HCT116 (cell line): ENCODE measurements around the gene MRTFB. TPM values are rescaled to one million over a fixed set of nuclear protein-coding genes. Genes with fewer than 3 reads are reported as not detected.

Experiments
- ATAC-seq: fragments of 200-7000 bp; cut with Tn5 transposase; 2 replicates; pipeline ENCODE4 v1.9.1; 2020; ENCODE audit warnings: mild to moderate bottlenecking, moderate library complexity
- BruUV-seq: library from RNA; stranded (reverse); fragments of 400-500 nt; replicated peaks from 2 replicates; lab custom pipeline; 2021; lab: Mats Ljungman, UMichigan
- CTCF ChIA-PET: fragments of 300-600 bp; sonication (Branson Sonifier 250); formaldehyde crosslinking; loops from one replicate; lab custom pipeline; 2021; ENCODE audit warnings: antibody characterized with exemption; lab: Charles Lee
- POLR2A ChIA-PET: fragments of 300-600, 350-600 bp; sonication (Branson Sonifier 250); formaldehyde crosslinking; loops from one replicate; lab custom pipeline; 2021; ENCODE audit warnings: antibody characterized with exemption; lab: Charles Lee
- RAD21 ChIA-PET, 2 experiments: fragments of 300-600 bp; sonication (Branson Sonifier 250); formaldehyde crosslinking; loops; one replicate each; lab custom pipeline; 2023; ENCODE audit warnings: low total read pairs in 2 of 2; ENCODE audit not compliant: uncharacterized antibody in 2 of 2, unreplicated experiment in 2 of 2, low non-redundant PET in 1 of 2; lab: Charles Lee
- DNase-seq: peaks from one replicate; pipeline ENCODE4 v3.0.0-alpha.2; 2010; ENCODE audit warnings: low read depth, low spot score
- H2AFZ ChIP-seq: fragments of 200-600 bp; shearing (Covaris generic), sonication (generic); 2 replicates; pipeline ENCODE4 v1.6.1; 2017; ENCODE audit warnings: low read depth, mixed run types, mixed read lengths, antibody characterized with exemption, low read length; ENCODE audit not compliant: poor library complexity, severe bottlenecking
- H3K27ac ChIP-seq: 2 replicates; pipeline ENCODE4 v1.5.1; 2012; ENCODE audit warnings: low read depth, low read length
- H3K27me3 ChIP-seq: fragments of 200-600 bp; sonication (generic); 2 replicates; pipeline ENCODE4 v1.6.1; 2016; ENCODE audit warnings: mixed run types, low read length, mixed read lengths; ENCODE audit not compliant: insufficient read depth
- H3K36me3 ChIP-seq, 2 experiments: fragments of 200-500 bp in 1 of 2; fragments of 200-600 bp in 1 of 2; sonication (Bioruptor generic) in 1 of 2; sonication (generic) in 1 of 2; 2 replicates each; pipeline versions ENCODE4 v1.5.1 to v1.6.1; 2014 to 2016; ENCODE audit warnings: low read length in 2 of 2, inconsistent platforms in 1 of 2, mixed read lengths in 1 of 2, mixed run types in 1 of 2; ENCODE audit not compliant: insufficient read depth in 2 of 2, control insufficient read depth in 1 of 2
- H3K4me1 ChIP-seq, 2 experiments: fragments of 200-600 bp in 1 of 2; sonication (generic) in 1 of 2; 2 replicates each; pipeline versions ENCODE4 v1.5.1 to v1.6.1; 2012 to 2017; ENCODE audit warnings: low read length in 2 of 2, inconsistent platforms in 1 of 2, mild to moderate bottlenecking in 1 of 2, mixed read lengths in 1 of 2, mixed run types in 1 of 2, moderate library complexity in 1 of 2; ENCODE audit not compliant: insufficient read depth in 2 of 2, control insufficient read depth in 1 of 2
- H3K4me2 ChIP-seq: fragments of 200-600 bp; sonication (generic); 2 replicates; pipeline ENCODE4 v1.6.1; 2017; ENCODE audit warnings: mixed run types, low read length, mixed read lengths
- H3K4me3 ChIP-seq, 2 experiments: fragments of 200-600 bp in 1 of 2; sonication (generic) in 1 of 2; replicated peaks in 1 of 2; 2 replicates each; pipeline ENCODE4 v1.5.1; 2011 to 2016; ENCODE audit warnings: low read length in 2 of 2, control low read depth in 1 of 2, low read depth in 1 of 2, mild to moderate bottlenecking in 1 of 2, mixed read lengths in 1 of 2, mixed run types in 1 of 2
- H3K79me2 ChIP-seq: fragments of 200-600 bp; sonication (generic); 2 replicates; pipeline ENCODE4 v1.6.1; 2017; ENCODE audit warnings: mild to moderate bottlenecking, mixed run types, low read length, moderate library complexity, mixed read lengths; ENCODE audit not compliant: insufficient read depth
- H3K9ac ChIP-seq: fragments of 200-600 bp; sonication (generic); 2 replicates; pipeline ENCODE4 v1.6.1; 2016; ENCODE audit warnings: low read length, mixed read lengths
- H3K9me2 ChIP-seq: fragments of 200-600 bp; sonication (generic), shearing (Covaris generic); 2 replicates; pipeline ENCODE4 v1.6.1; 2017; ENCODE audit warnings: mixed run types, mild to moderate bottlenecking, moderate library complexity; ENCODE audit not compliant: insufficient read depth
- H3K9me3 ChIP-seq, 2 experiments: fragments of 200-500 bp in 1 of 2; fragments of 200-600 bp in 1 of 2; sonication (Bioruptor generic) in 1 of 2; sonication (generic) in 1 of 2; 2 replicates each; pipeline ENCODE4 v1.6.1; 2014 to 2017; ENCODE audit warnings: low read length in 2 of 2, mixed read lengths in 2 of 2, inconsistent platforms in 1 of 2, low read depth in 1 of 2, mild to moderate bottlenecking in 1 of 2, mixed run types in 1 of 2, moderate library complexity in 1 of 2; ENCODE audit not compliant: control insufficient read depth in 1 of 2, insufficient read depth in 1 of 2
- H4K20me1 ChIP-seq: fragments of 200-600 bp; sonication (generic), shearing (Covaris generic); 2 replicates; pipeline ENCODE4 v1.6.1; 2017; ENCODE audit warnings: mixed run types, mild to moderate bottlenecking, moderate library complexity; ENCODE audit not compliant: insufficient read depth
- ELF1 ChIP-seq: IDR thresholded peaks from 2 replicates; pipeline ENCODE4 v1.6.1; 2012; ENCODE audit warnings: low read depth, borderline replicate concordance
- JUND ChIP-seq: IDR thresholded peaks from 2 replicates; pipeline ENCODE4 v1.6.1; 2012
- POLR2A ChIP-seq: IDR thresholded peaks from 2 replicates; pipeline ENCODE4 v1.7.0; 2011; ENCODE audit warnings: borderline replicate concordance; ENCODE audit not compliant: insufficient read depth, insufficient read length; ENCODE audit errors: extremely low read depth
- TCF7L2 ChIP-seq: IDR thresholded peaks from 2 replicates; pipeline ENCODE4 v1.7.0; 2011; ENCODE audit warnings: borderline replicate concordance, inconsistent platforms; ENCODE audit not compliant: insufficient read depth, insufficient read length; ENCODE audit errors: extremely low read depth
- ZFX ChIP-seq: fragments of 450-650 bp; IDR thresholded peaks from 2 replicates; pipeline ENCODE4 v1.6.1; 2017
- intact Hi-C: fragments of 100-400 bp; cut with micrococcal nuclease; formaldehyde crosslinking; loops from 2 replicates; pipeline ENCODE4 v1.10.0; 2022
- total RNA-seq: library from RNA; stranded (reverse); gene quantifications from one replicate; pipeline ENCODE4 v1.2.1, GENCODE V29; 2021; ENCODE audit not compliant: unreplicated experiment
- TF ChIP-seq, protein P1 (sequence below): IDR thresholded peaks from 2 replicates; pipeline ENCODE4 v1.6.1; 2012; ENCODE audit warnings: low read depth

The MRTFB gene
- total RNA-seq, 1 experiment from 2014 or later, result 39.0 TPM

DNA sequence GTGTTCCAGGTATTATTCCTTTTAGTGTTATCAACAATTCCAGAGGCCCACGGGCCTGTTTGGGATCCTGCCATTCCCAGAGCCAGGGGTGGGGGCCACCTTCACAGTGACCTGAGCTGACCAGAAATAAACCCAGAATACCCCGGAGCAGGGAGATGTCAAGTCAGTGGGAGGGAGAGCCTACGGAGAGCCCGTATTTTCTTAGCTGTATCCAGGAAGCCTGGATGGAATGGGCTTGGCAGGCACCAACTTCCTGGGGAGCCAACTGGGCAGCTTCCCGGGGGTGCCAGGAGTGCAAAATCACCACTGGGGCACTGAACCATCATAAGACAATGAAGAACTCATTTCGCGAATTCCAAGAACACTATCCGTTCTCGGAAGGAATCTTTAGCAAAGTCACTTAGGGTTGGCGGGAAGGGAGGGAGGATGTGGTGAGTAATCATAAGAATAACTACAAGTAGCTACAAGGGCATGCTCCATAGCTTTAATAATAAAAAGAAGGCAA lies 13.2 kb upstream of the MRTFB start:
- BruUV-seq, result no TSS peak
- H4K20me1 ChIP-seq, result no peaks in the 10 kb centered on the region
- H3K79me2 ChIP-seq, result no peaks in the 10 kb centered on the region
- no peak overlapping the region for H3K27ac ChIP-seq
- DNase-seq (no peak), ATAC-seq (no peak)
- H3K9ac ChIP-seq, result no peak overlapping the region
- H3K27me3 ChIP-seq, result no peaks in the 10 kb centered on the region
- H3K36me3 ChIP-seq, result no peaks in the 10 kb centered on the region
- H3K4me2 ChIP-seq, result no peak overlapping the region
- TF ChIP-seq POLR2A (no peak), TCF7L2 (no peak), ELF1 (no peak), JUND (no peak), ZFX (no peak)
- TF ChIP-seq, protein P1, sequence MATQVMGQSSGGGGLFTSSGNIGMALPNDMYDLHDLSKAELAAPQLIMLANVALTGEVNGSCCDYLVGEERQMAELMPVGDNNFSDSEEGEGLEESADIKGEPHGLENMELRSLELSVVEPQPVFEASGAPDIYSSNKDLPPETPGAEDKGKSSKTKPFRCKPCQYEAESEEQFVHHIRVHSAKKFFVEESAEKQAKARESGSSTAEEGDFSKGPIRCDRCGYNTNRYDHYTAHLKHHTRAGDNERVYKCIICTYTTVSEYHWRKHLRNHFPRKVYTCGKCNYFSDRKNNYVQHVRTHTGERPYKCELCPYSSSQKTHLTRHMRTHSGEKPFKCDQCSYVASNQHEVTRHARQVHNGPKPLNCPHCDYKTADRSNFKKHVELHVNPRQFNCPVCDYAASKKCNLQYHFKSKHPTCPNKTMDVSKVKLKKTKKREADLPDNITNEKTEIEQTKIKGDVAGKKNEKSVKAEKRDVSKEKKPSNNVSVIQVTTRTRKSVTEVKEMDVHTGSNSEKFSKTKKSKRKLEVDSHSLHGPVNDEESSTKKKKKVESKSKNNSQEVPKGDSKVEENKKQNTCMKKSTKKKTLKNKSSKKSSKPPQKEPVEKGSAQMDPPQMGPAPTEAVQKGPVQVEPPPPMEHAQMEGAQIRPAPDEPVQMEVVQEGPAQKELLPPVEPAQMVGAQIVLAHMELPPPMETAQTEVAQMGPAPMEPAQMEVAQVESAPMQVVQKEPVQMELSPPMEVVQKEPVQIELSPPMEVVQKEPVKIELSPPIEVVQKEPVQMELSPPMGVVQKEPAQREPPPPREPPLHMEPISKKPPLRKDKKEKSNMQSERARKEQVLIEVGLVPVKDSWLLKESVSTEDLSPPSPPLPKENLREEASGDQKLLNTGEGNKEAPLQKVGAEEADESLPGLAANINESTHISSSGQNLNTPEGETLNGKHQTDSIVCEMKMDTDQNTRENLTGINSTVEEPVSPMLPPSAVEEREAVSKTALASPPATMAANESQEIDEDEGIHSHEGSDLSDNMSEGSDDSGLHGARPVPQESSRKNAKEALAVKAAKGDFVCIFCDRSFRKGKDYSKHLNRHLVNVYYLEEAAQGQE, result no peak
- ChIA-PET CTCF (no interaction called here), RAD21 (no interaction called here), POLR2A (no interaction called here)
- H3K4me1 ChIP-seq, result no peaks in the 10 kb centered on the region
- no peak overlapping the region for H2AFZ ChIP-seq
- intact Hi-C loops, result no loop called here
- H3K9me3 ChIP-seq, result no peaks in the 10 kb centered on the region
- no peaks in the 10 kb centered on the region for H3K9me2 ChIP-seq
- no peak overlapping the region for H3K4me3 ChIP-seq
